Germinal center (tissue), 1 donor: Measurements from ENCODE around the gene CALD1.

Experiments
- DNase-seq: peaks from one replicate; pipeline ENCODE4 v3.0.0; 2012; ENCODE audit warnings: mixed read lengths, low spot score

CALD1 gene, protein sequence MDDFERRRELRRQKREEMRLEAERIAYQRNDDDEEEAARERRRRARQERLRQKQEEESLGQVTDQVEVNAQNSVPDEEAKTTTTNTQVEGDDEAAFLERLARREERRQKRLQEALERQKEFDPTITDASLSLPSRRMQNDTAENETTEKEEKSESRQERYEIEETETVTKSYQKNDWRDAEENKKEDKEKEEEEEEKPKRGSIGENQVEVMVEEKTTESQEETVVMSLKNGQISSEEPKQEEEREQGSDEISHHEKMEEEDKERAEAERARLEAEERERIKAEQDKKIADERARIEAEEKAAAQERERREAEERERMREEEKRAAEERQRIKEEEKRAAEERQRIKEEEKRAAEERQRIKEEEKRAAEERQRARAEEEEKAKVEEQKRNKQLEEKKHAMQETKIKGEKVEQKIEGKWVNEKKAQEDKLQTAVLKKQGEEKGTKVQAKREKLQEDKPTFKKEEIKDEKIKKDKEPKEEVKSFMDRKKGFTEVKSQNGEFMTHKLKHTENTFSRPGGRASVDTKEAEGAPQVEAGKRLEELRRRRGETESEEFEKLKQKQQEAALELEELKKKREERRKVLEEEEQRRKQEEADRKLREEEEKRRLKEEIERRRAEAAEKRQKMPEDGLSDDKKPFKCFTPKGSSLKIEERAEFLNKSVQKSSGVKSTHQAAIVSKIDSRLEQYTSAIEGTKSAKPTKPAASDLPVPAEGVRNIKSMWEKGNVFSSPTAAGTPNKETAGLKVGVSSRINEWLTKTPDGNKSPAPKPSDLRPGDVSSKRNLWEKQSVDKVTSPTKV

DNA sequence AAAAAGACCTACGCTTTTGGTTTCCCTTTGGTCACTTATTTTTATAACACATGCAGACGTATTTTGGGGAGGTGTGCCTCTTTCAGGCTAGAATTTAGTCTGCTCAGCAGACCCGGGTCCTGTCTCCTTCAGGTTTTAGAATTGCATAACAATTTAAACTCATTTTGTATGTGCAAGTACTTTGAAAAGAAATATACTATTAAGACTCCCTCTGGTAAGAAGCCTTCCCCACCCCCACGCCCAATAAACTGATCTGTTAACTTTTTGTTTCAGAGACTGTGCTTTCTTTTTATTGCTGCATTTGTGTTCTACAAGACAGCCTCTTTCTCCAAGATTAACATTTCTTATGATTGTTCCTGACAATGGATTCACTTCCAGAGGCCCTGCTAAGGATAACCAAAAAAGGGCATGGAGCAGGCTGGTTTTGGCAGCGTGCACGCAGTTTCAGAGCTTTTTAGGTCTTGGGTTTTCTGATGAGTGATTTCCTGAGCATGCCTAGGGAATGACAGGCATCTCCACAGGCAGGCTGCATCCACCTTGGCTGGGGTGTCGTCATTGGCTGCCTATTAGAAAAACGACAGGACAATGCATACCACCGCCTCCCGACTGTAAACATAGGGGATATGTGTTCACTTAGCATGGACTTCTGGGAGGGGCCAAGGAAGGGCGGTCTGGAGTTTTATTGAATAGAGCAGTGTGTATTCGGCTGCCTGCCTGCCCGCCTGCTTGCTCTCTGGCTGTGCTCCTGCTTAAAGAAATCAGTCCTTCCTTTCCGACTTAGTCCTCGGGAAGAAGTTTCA lies at the start of gene CALD1:
Gene CALD1 (plus strand): TSS at position 694 of the 800 bp plus-strand sequence. CDS start 88,100 bp downstream, outside the sequence.
- no peak for DNase-seq

DNA sequence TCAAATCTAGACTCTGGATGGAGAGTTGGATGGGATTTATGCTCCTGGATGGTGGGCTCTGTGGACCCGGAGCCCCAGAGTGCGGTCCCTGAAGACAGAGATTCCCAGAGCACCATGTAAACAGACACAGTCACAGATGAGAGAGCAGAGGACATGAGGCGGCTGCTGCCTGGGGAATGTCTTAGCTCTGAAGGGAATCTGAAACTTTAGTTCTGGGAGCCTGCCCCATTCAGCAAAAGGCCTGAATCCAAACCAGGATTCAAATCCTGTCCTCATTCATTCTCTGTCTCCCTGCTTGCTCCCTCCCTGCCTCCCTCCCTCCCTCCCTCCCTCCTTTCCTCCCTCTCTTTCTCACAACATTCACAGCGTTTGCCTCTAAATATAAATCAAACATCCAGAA lies 49.5 kb upstream of the CALD1 start:
- no peak for DNase-seq

GRCh38 chr7:134730411-134730829 lies 49.0 kb upstream of the CALD1 start:
- no peak for DNase-seq

GRCh38 chr7:134731616-134732015 lies 47.8 kb upstream of the CALD1 start:
- DNase-seq = no peak

GRCh38 chr7:134732728-134733127 lies 46.7 kb upstream of the CALD1 start:
- DNase-seq = no peak

DNA sequence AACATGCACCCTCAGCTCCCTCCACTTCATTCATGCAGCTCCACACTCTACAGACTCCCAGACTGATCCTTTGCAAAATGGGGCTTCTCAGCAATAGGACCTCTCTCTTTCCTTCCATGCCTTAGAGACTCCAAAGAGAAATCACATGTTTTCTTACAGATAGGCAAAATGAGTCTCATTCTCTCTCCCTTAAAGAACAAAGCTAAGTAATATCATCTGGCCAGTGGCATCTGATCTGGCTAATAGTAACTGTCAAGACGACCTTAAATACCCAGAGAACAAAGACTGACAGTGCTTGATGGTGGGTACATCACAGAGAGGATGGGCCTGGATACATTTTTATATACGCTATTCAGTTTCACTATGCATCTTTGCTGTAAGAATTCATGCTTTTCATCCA lies 43.1 kb upstream of the CALD1 start:
- no peak for DNase-seq

DNA sequence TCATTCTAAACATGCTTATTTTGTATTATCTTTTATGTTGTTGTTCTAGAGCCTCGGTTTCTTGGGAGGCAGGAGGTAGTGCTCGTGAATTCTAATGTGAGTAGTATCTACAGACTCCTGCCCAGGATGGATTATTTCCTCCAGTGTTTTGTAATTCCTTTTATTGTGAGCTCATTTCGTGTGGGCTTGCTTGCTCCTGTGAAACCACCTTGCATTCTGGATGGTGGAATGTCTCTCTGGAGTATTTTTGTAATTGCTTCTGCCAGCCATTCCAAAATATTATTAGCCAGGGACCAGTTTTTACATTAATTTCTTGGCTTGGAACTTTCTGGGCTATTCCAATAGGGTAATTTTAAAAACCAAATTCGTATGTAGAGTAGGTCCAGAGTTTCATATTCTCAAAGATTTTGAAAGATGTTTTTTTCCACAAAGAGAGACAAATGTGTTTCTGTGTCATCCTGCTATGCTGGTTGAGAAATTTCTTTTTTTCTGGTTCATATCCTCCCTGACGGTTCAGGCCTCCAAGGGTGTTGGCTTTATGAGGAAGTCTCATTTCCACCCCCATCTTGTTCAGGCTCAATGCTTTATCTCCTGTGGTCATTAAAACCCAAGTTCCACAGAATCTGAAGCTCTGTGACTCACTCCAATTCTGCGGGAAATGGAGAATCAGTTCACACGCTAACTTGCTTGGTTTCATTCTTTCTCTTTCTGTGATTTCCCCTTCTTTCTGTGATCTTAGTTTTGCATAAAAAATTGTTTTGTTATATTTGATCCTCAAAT lies 41.7 kb upstream of the CALD1 start:
- DNase-seq = no peak

GRCh38 chr7:134739362-134739761 lies 40.1 kb upstream of the CALD1 start:
- DNase-seq = no peak

GRCh38 chr7:134740376-134740775 lies 39.1 kb upstream of the CALD1 start:
- DNase-seq = no peak

GRCh38 chr7:134741907-134742635 lies 37.4 kb upstream of the CALD1 start:
- no peak for DNase-seq

DNA sequence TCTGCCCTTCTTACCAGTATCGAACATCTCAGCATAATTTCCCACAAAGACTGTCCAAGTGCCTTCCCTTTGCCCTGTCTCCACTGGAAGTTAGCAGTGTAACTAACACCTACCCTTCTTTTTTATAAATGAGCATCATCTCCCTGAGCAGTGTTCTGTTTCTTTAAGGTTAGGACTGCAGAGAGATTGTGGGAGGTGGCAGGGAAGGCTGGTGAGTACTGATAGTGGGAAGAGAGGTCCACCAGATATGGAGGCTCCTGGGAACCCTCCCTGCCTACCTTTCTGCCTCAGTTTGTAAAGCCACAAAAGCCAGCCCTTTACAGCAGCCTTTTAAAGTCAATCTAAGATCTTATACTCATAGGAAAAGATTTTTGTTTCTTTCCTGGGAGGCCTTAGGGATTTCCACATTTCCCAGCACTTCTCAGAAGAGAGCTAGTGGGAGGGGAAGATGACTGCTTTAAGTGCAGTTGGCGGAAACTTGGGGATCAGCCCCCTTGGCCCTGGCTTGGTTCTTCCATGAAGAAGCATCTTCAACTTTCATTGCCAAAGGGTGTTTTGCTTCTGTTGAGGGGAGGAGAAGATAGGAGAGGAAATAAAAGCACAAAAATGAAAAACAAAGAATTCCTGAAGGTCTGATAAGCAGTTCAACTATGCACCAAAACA lies 36.6 kb upstream of the CALD1 start:
- DNase-seq = no peak

DNA sequence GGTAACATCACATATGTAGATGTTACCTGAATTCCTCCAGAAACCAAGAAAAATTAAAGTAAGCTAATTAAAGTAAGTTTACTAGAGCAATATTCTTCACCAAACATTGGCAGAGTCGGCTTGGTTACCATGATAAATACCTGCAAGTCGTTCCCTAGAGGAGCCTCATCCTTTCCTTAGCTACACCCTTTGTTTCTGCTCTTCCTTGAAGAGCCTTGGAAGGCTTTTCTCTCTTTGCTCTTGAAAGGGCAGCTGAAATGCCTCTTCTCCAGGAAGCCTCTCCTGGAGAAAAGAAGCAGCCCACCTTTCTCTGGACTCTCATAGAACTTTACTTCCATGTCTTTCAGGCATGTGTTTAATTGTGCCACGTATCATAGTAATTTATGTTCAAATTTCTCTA lies 34.9 kb upstream of the CALD1 start:
- no peak for DNase-seq

- no peak for DNase-seq
Measured at GRCh38 chr7:134747326-134747725, 32.1 kb upstream of the CALD1 start.

- peak; percentile 53 for DNase-seq
Measured at GRCh38 chr7:134750083-134751062, 29.1 kb upstream of the CALD1 start.

- DNase-seq = no peak
Measured at GRCh38 chr7:134752006-134752760, 27.3 kb upstream of the CALD1 start.

DNA sequence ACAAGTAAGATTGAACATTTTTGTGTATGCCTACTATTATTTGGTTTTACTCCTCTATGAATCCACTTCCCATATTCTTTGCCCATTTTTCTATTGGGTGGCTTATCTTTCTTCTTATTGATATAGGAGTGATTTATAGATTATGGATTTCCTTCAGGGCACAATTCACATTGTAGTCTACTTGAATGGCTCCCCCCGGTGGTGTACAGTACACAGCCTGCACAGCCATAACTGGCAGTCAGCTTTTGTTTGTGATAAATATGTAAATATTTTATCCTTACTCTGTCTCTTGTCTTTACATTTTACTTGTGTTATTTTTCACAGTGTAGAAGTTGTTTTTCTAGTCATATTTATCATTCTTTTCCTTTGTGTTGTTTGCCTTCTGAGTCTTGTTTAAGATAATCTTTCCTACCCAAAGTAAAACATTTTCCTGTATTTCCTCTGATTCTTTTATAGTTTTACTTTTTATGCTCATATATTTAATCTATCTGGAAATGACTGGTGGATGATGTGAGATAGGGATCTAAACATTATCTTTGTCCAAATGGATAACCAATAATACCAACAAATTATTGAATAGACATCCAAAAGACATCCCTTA lies 23.9 kb upstream of the CALD1 start:
- DNase-seq = no peak

GRCh38 chr7:134757938-134758337 lies 21.5 kb upstream of the CALD1 start:
- no peak for DNase-seq

GRCh38 chr7:134758981-134759380 lies 20.5 kb upstream of the CALD1 start:
- no peak for DNase-seq
